Thyroid gland (tissue), 4 donors: Measurements from ENCODE around the gene AGAP2.

Experiments used
- POLR2A ChIP-seq, 2 donors: fragments of 450-650 bp; IDR thresholded peaks; one replicate each; pipeline ENCODE4 v1.6.1; 2017; ENCODE audit warnings: antibody characterized with exemption in 2 of 2, mild to moderate bottlenecking in 2 of 2, moderate library complexity in 1 of 2
- TF ChIP-seq, protein P1 (sequence below), 6 experiments: fragments of 200-600 bp in 3 of 6; fragments of 450-650 bp in 3 of 6; sonication (generic) in 3 of 6; IDR thresholded peaks; one replicate each; pipeline ENCODE4 v1.5.1; 2016 to 2019; ENCODE audit warnings: antibody characterized with exemption in 6 of 6, mild to moderate bottlenecking in 2 of 6, inconsistent platforms in 1 of 6, moderate library complexity in 1 of 6

DNA sequence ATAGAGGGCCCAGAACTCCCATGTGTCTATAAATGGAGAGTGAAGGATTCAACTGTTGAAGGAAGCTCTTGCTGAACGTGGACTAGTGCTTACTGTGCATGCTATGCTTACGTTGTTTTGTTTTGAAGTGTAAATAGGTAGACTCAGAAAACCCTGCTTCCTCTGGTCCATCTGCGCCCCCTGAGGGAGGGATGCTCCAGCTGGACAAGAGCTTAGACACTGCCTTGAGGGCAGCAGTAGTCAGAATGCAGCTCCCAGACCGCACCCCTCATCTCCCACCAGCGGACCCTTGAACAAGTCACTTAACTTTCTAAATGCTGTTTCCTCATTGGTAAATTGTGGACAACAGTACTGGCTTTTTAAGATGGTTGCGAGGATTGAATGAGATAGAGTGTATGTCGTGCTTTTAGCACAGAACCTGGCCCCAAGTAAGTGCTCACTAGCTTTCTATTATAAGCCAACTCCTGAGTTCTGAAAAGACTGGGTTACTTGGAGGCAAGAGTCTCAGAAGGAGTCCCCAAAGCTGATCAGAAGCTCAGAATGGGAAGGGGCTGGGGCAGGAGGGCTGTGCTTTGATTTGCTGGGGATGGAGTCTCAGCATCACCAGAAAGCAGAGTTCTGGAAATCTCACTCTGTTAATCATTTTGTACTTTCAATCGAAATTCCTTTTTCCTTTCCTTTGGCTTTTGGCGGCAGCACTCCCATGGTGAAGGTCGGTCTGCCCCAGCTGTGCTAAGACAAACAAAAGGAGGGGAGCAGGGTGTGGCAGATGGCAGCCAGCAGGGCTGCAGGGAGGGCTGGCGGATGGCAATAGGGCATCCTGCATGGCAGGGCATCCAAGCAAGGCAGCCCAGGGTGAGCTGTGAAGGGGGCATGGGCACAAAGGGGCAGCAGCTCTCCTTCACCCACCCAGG, 15.6 kb downstream of the AGAP2 start:
- TF ChIP-seq POLR2A (IDR thresholded peaks at IDR 0.05) = no peak
- TF ChIP-seq, protein P1, sequence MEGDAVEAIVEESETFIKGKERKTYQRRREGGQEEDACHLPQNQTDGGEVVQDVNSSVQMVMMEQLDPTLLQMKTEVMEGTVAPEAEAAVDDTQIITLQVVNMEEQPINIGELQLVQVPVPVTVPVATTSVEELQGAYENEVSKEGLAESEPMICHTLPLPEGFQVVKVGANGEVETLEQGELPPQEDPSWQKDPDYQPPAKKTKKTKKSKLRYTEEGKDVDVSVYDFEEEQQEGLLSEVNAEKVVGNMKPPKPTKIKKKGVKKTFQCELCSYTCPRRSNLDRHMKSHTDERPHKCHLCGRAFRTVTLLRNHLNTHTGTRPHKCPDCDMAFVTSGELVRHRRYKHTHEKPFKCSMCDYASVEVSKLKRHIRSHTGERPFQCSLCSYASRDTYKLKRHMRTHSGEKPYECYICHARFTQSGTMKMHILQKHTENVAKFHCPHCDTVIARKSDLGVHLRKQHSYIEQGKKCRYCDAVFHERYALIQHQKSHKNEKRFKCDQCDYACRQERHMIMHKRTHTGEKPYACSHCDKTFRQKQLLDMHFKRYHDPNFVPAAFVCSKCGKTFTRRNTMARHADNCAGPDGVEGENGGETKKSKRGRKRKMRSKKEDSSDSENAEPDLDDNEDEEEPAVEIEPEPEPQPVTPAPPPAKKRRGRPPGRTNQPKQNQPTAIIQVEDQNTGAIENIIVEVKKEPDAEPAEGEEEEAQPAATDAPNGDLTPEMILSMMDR (IDR thresholded peaks at IDR 0.05) = no peak
